Panc1 (cell line): Measurements from ENCODE around the gene CA12.

Experiments used
- CTCF ChIP-seq: fragments of 450-650 bp; IDR thresholded peaks from 2 replicates; pipeline ENCODE4 v1.5.1; 2017; ENCODE audit warnings: mild to moderate bottlenecking
- POLR2AphosphoS5 ChIP-seq: IDR thresholded peaks from 2 replicates; pipeline ENCODE4 v1.6.1; 2012; ENCODE audit warnings: mild to moderate bottlenecking, low read depth, low read length, moderate library complexity
- SIN3A ChIP-seq: IDR thresholded peaks from 2 replicates; pipeline ENCODE4 v1.6.1; 2012; ENCODE audit warnings: low read depth, mild to moderate bottlenecking, low read length, moderate library complexity, borderline replicate concordance; ENCODE audit not compliant: insufficient read depth
- TCF7L2 ChIP-seq: IDR thresholded peaks from 2 replicates; pipeline ENCODE4 v1.6.1; 2011; ENCODE audit warnings: mild to moderate bottlenecking, low read depth, low read length, inconsistent platforms

DNA sequence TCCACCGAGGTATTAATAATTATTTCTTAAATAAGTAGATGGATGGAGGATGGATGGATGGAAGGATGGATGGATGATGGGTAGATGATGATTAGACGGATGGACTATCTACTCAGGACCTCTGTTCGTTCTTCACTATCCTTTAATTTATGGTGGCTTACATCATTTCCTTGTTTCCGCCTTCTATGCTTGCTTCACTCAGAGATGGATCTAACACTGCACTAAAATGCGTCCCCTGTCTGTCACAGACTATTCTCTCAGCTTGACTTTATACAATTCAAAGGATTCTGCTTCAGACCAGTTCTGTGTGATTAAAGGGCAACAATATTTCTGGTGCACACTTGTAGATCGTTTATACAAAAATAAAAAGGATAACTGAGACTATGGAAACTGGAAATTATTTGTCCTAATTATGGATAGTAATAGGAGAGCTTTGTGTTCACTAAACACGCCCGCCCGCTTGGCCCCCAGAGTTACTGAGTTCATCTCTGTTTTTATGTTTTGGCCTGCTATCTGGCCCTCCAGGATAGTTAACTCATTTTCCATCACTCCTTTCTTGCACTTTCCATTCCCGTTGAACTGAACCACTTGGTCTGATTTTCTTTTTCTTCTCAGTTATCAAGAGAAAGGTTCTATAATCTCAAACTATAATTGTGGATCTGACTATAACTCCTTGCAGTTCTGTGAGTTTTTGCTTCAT is 41.4 kb upstream of the CA12 start:
- TF ChIP-seq SIN3A: no peak
- TF ChIP-seq CTCF: no peak
- no peak for TF ChIP-seq POLR2AphosphoS5
- TF ChIP-seq TCF7L2: no peak
